H1 (cell line): ENCODE data around the gene SMARCC2. TPM values are rescaled to one million over a fixed set of nuclear protein-coding genes. Genes with fewer than 3 reads are reported as not detected.

Source experiments
- CTCF ChIA-PET: fragments of 300-600 bp; sonication (Branson Sonifier 250); formaldehyde crosslinking; loops from one replicate; lab custom pipeline; 2021; ENCODE audit not compliant: partially characterized antibody; lab: Charles Lee
- POLR2A ChIA-PET: fragments of 300-600 bp; sonication (Branson Sonifier 250); formaldehyde crosslinking; loops from one replicate; lab custom pipeline; 2021; ENCODE audit warnings: inconsistent platforms; ENCODE audit not compliant: partially characterized antibody; lab: Charles Lee
- DNase-seq, 2 experiments: peaks; one replicate each; pipeline versions ENCODE4 v3.0.0 to v3.0.0-alpha.2; 2010 to 2022; ENCODE audit warnings: low spot score in 2 of 2, low read depth in 1 of 2, mixed read lengths in 1 of 2
- FAIRE-seq: peaks from 2 replicates; lab custom pipeline; 2011; peaks lifted over from hg19 to GRCh38; lab: Jason Lieb, UNC
- H2AFZ ChIP-seq: 2 replicates; pipeline ENCODE4 v1.8.1; 2012; ENCODE audit warnings: low read length, inconsistent platforms
- H2AK5ac ChIP-seq: 2 replicates; pipeline ENCODE4 v1.6.1; 2013; ENCODE audit warnings: low read depth, low read length
- H2BK120ac ChIP-seq: replicated peaks from 2 replicates; pipeline ENCODE3; 2013; ENCODE audit warnings: low read depth, low read length, inconsistent platforms
- H2BK12ac ChIP-seq: 2 replicates; pipeline ENCODE4 v1.6.1; 2013; ENCODE audit warnings: low read depth, low read length
- H2BK15ac ChIP-seq: 2 replicates; pipeline ENCODE4 v1.6.1; 2013; ENCODE audit warnings: low read length
- H2BK20ac ChIP-seq: 2 replicates; pipeline ENCODE4 v1.6.1; 2013; ENCODE audit warnings: low read length
- H2BK5ac ChIP-seq: 2 replicates; pipeline ENCODE4 v1.6.1; 2013; ENCODE audit warnings: low read depth, low read length
- H3K14ac ChIP-seq: 2 replicates; pipeline ENCODE4 v1.6.1; 2013; ENCODE audit warnings: inconsistent platforms; ENCODE audit not compliant: insufficient read length
- H3K18ac ChIP-seq: 2 replicates; pipeline ENCODE4 v1.6.1; 2013; ENCODE audit warnings: low read length; ENCODE audit errors: extremely low read depth
- H3K23ac ChIP-seq: 2 replicates; pipeline ENCODE4 v1.6.1; 2013; ENCODE audit warnings: inconsistent platforms; ENCODE audit not compliant: insufficient read length
- H3K23me2 ChIP-seq: 2 replicates; pipeline ENCODE4 v1.6.1; 2013; ENCODE audit warnings: low read depth, low read length
- H3K27ac ChIP-seq: 2 replicates; pipeline ENCODE4 v1.6.1; 2011; ENCODE audit warnings: low read depth, low read length, inconsistent platforms
- H3K27me3 ChIP-seq, 4 experiments: replicated peaks in 1 of 4; 1 replicate in 1 of 4; 2 replicates in 3 of 4; pipeline versions ENCODE4 v1.6.1 to v1.8.1; 2011 to 2013; ENCODE audit warnings: low read length in 3 of 4, mild to moderate bottlenecking in 3 of 4, inconsistent platforms in 2 of 4, mixed read lengths in 2 of 4, moderate library complexity in 1 of 4; ENCODE audit not compliant: control insufficient read depth in 3 of 4, insufficient read depth in 3 of 4; ENCODE audit errors: extremely low read depth in 1 of 4
- H3K36me3 ChIP-seq, 4 experiments: 2 replicates each; pipeline versions ENCODE4 v1.6.1 to v1.8.1; 2011 to 2013; ENCODE audit warnings: mild to moderate bottlenecking in 4 of 4, low read length in 3 of 4, moderate library complexity in 2 of 4, control low read depth in 1 of 4, inconsistent platforms in 1 of 4; ENCODE audit not compliant: insufficient read depth in 4 of 4, control insufficient read depth in 2 of 4
- H3K4ac ChIP-seq: replicated peaks from 2 replicates; pipeline ENCODE3; 2013; ENCODE audit warnings: low read length, low read depth, mixed read lengths, inconsistent platforms; ENCODE audit not compliant: insufficient read length
- H3K4me1 ChIP-seq, 4 experiments: replicated peaks in 1 of 4; 1 replicate in 1 of 4; 2 replicates in 3 of 4; pipeline versions ENCODE4 v1.6.1 to v1.8.1; 2011 to 2013; ENCODE audit warnings: low read length in 3 of 4, inconsistent platforms in 2 of 4, mixed read lengths in 1 of 4; ENCODE audit not compliant: insufficient read depth in 4 of 4, control insufficient read depth in 3 of 4
- H3K4me2 ChIP-seq, 2 experiments: 2 replicates each; pipeline versions ENCODE4 v1.6.1 to v1.8.1; 2011 to 2013; ENCODE audit warnings: low read depth in 2 of 2, low read length in 2 of 2, control low read depth in 1 of 2, inconsistent platforms in 1 of 2, mild to moderate bottlenecking in 1 of 2; ENCODE audit not compliant: insufficient read depth in 1 of 2
- H3K4me3 ChIP-seq, 4 experiments: fragments of 200-600, 300-600 bp in 1 of 4; sonication (generic), shearing (Covaris generic), sonication (Bioruptor Twin) in 1 of 4; 2 replicates each; pipeline versions ENCODE4 v1.5.1 to v1.8.1; 2011 to 2016; ENCODE audit warnings: low read length in 4 of 4, low read depth in 3 of 4, control low read depth in 2 of 4, inconsistent platforms in 2 of 4, mild to moderate bottlenecking in 2 of 4, mixed read lengths in 1 of 4, moderate library complexity in 1 of 4; ENCODE audit not compliant: insufficient read depth in 2 of 4; ENCODE audit errors: extremely low read depth in 1 of 4
- H3K56ac ChIP-seq: replicated peaks from 2 replicates; pipeline ENCODE3; 2013; ENCODE audit warnings: low read depth, mild to moderate bottlenecking, mixed read lengths, low read length, inconsistent platforms; ENCODE audit not compliant: insufficient read length
- H3K79me1 ChIP-seq: 2 replicates; pipeline ENCODE4 v1.6.1; 2013; ENCODE audit warnings: low read depth, low read length, control low read depth
- H3K79me2 ChIP-seq, 2 experiments: 2 replicates each; pipeline versions ENCODE4 v1.6.1 to v1.8.1; 2012 to 2013; ENCODE audit warnings: low read length in 2 of 2, mild to moderate bottlenecking in 2 of 2, inconsistent platforms in 1 of 2; ENCODE audit not compliant: insufficient read depth in 2 of 2, control insufficient read depth in 1 of 2
- H3K9ac ChIP-seq, 4 experiments: replicated peaks in 1 of 4; 1 replicate in 1 of 4; 2 replicates in 3 of 4; pipeline versions ENCODE4 v1.6.1 to v1.8.1; 2011 to 2013; ENCODE audit warnings: low read depth in 3 of 4, low read length in 3 of 4, control low read depth in 2 of 4, mild to moderate bottlenecking in 2 of 4, moderate library complexity in 2 of 4, inconsistent platforms in 1 of 4; ENCODE audit errors: extremely low read depth in 1 of 4
- H3K9me3 ChIP-seq, 2 experiments: 2 replicates each; pipeline versions ENCODE4 v1.6.1 to v1.8.1; 2012 to 2013; ENCODE audit warnings: mild to moderate bottlenecking in 2 of 2, moderate library complexity in 2 of 2, control low read depth in 1 of 2, inconsistent platforms in 1 of 2, low read depth in 1 of 2, low read length in 1 of 2, mixed read lengths in 1 of 2; ENCODE audit not compliant: insufficient read depth in 2 of 2
- H4K20me1 ChIP-seq, 2 experiments: replicated peaks in 1 of 2; 2 replicates each; pipeline versions ENCODE3 to v1.8.1; 2011 to 2013; ENCODE audit warnings: inconsistent platforms in 2 of 2, low read length in 2 of 2, mild to moderate bottlenecking in 1 of 2; ENCODE audit not compliant: insufficient read depth in 2 of 2, control insufficient read depth in 1 of 2
- H4K5ac ChIP-seq: 2 replicates; pipeline ENCODE4 v1.6.1; 2013; ENCODE audit warnings: low read length, low read depth, mixed read lengths, inconsistent platforms; ENCODE audit not compliant: insufficient read length
- H4K8ac ChIP-seq: 2 replicates; pipeline ENCODE4 v1.8.0; 2013; ENCODE audit warnings: mild to moderate bottlenecking, moderate library complexity, low read length, inconsistent platforms; ENCODE audit not compliant: insufficient read depth; ENCODE audit errors: extremely low read depth
- H4K91ac ChIP-seq: replicated peaks from 2 replicates; pipeline ENCODE3; 2013; ENCODE audit warnings: low read length, mixed read lengths, inconsistent platforms; ENCODE audit not compliant: insufficient read length
- SP1 ChIP-seq: IDR thresholded peaks from 2 replicates; pipeline ENCODE4 v1.6.1; 2011; ENCODE audit warnings: low read depth, low read length
- polyA plus RNA-seq, 7 experiments: library from polyadenylated mRNA; depleted of rRNA in 3 of 7; stranded (reverse) in 5 of 7; unstranded in 2 of 7; fragments of >200 nt in 5 of 7; fragments of 200-250 nt in 2 of 7; gene quantifications; 1 replicate in 5 of 7; 2 replicates in 1 of 7; 4 replicates in 1 of 7; pipeline versions ENCODE4 v1.2.1 to v1.2.3, GENCODE V29; 2011 to 2013; ENCODE audit warnings: missing spikeins in 2 of 7, mixed read lengths in 2 of 7
- total RNA-seq: library from RNA; stranded (reverse); fragmentation: NEBNext Ultra II Directional; extraction: Animal tissue kit (Norgen Biotek cat#: 25700); gene quantifications from 2 replicates; pipeline ENCODE4 v1.2.1, GENCODE V29; 2021

Gene SMARCC2
- total and polyA plus RNA-seq, 2 of the 8 experiments (the other 6 are each of a cell fraction or from before 2014, with no cell fraction given): 33.9 to 78.5 TPM

DNA sequence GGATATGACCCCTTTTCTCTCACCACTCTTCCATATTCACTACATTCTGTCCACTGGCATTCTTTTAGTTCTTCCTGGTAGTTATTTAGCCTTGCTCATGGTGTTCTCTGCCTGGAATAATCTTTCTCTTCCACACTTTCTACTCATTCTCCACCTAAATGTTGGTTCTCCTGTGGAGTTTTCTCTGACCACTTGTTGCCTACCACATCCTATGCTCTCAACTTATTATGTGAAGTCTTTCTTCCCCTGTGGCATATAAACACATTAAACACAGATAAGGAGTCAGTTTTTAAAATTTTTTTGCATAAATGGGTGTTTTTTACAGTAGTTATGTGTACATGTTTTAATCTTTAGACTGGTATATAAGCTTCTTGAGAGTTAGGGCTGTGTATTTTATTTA lies 3.3 kb upstream of the SMARCC2 start:
- no peak overlapping the region for H3K23ac ChIP-seq
- no peak overlapping the region for H2BK15ac ChIP-seq
- no peak overlapping the region for H3K9ac ChIP-seq
- peaks cover 0 to 4% of the 10 kb centered on the region in 2 experiments for H4K20me1 ChIP-seq
- no peak overlapping the region for H2BK5ac ChIP-seq
- peaks cover 11% of the 10 kb centered on the region for H3K23me2 ChIP-seq
- no peak overlapping the region for H4K5ac ChIP-seq
- H2BK12ac ChIP-seq: no peak overlapping the region
- no peaks in the 10 kb centered on the region for H3K27me3 ChIP-seq
- no peak overlapping the region for H2AFZ ChIP-seq
- H3K18ac ChIP-seq: no peak overlapping the region
- no peak overlapping the region for H3K4me2 ChIP-seq
- H2AK5ac ChIP-seq: no peak overlapping the region
- H3K4ac ChIP-seq: no peak overlapping the region
- peaks cover 9 to 13% of the 10 kb centered on the region in 2 experiments for H3K79me2 ChIP-seq
- no peak overlapping the region for H3K56ac ChIP-seq
- no peak for DNase-seq
- TF ChIP-seq SP1: no peak
- FAIRE-seq: no peak
- no peak overlapping the region for H3K4me3 ChIP-seq
- H3K14ac ChIP-seq: no peak overlapping the region
- POLR2A ChIA-PET: interaction anchor here (5.7 to 26.3 kb wide), 3 partner anchors 7 to 32 kb away, joined by 63 to 656 read pairs (median 66); partner anchors contain the start of genes MYL6 and RNF41
- H3K36me3 ChIP-seq: no peaks in the 10 kb centered on the region
- H3K4me1 ChIP-seq: peaks cover 2 to 6% (median 3%) of the 10 kb centered on the region in 4 experiments; a peak in 3 of 7 replicates
- 0 out of 2 replicates have a peak, but pooled peaks cover 3% of the 10 kb centered on the region for H3K79me1 ChIP-seq
- no peak overlapping the region for H2BK20ac ChIP-seq
- no peak overlapping the region for H4K8ac ChIP-seq
- H3K9me3 ChIP-seq: no peaks in the 10 kb centered on the region
- no peak overlapping the region for H3K27ac ChIP-seq
- no peak overlapping the region for H2BK120ac ChIP-seq
- H4K91ac ChIP-seq: no peak overlapping the region
- CTCF ChIA-PET: interaction anchor here (0.6 to 6.2 kb wide), 14 partner anchors 12 to 467 kb away, joined by 3 to 111 read pairs (median 4); partner anchors contain the start of genes ANKRD52 and RNF41
